Prostate gland (tissue), 2 donors: ENCODE results near the gene KAZN. TPM values are rescaled to one million over a fixed set of nuclear protein-coding genes. Genes with fewer than 3 reads are reported as not detected.

Source experiments
- DNase-seq: peaks from one replicate; pipeline ENCODE4 v3.0.0-alpha.2; 2019; ENCODE audit warnings: low spot score
- H3K27ac ChIP-seq, 2 donors: fragments of 200-600 bp; sonication (generic); 2 replicates each; pipeline ENCODE4 v1.5.1; 2017 to 2019
- H3K27me3 ChIP-seq: fragments of 200-600 bp; sonication (generic); replicated peaks from 2 replicates; pipeline ENCODE4 v1.5.1; 2019; ENCODE audit not compliant: insufficient read depth
- H3K36me3 ChIP-seq, 2 donors: fragments of 200-600 bp; sonication (generic); 1 replicate in 1 of 2; 2 replicates in 1 of 2; pipeline versions ENCODE4 v1.5.1 to v1.8.1; 2017 to 2019
- H3K4me1 ChIP-seq: fragments of 200-600 bp; sonication (generic); replicated peaks from 2 replicates; pipeline ENCODE4 v1.5.1; 2019
- H3K4me3 ChIP-seq, 2 donors: fragments of 200-600 bp; sonication (generic); 2 replicates each; pipeline ENCODE4 v1.5.1; 2017 to 2019
- H3K9me3 ChIP-seq: fragments of 200-600 bp; sonication (generic); 2 replicates; pipeline ENCODE4 v1.5.1; 2017
- CTCF ChIP-seq, 4 experiments: fragments of 200-600 bp in 2 of 4; fragments of 450-650 bp in 2 of 4; sonication (generic) in 2 of 4; IDR thresholded peaks; 1 replicate in 3 of 4; 2 replicates in 1 of 4; pipeline ENCODE4 v1.5.1; 2016 to 2019; ENCODE audit warnings: antibody characterized with exemption in 4 of 4, mild to moderate bottlenecking in 2 of 4, moderate library complexity in 2 of 4
- POLR2A ChIP-seq: fragments of 450-650 bp; IDR thresholded peaks from one replicate; pipeline ENCODE4 v1.6.1; 2016; ENCODE audit warnings: antibody characterized with exemption, mild to moderate bottlenecking
- POLR2AphosphoS5 ChIP-seq: sonication (generic); formaldehyde crosslinking; IDR thresholded peaks from one replicate; pipeline ENCODE4 v1.6.1; 2017; ENCODE audit warnings: antibody characterized with exemption
- WGBS: methylation state at CpG from one replicate; pipeline ENCODE4 v1.1.5; 2018; 5-methylcytosine and 5-hydroxymethylcytosine counted together
- intact Hi-C: fragments of 100-400 bp; cut with DNase I; formaldehyde crosslinking; loops from one replicate; pipeline ENCODE4 v1.14.2; 2022
- total RNA-seq, 2 donors: library from RNA; depleted of rRNA; stranded (reverse); fragments of >200 nt; gene quantifications; one replicate each; pipeline ENCODE4 v1.1.0, GENCODE V29; 2016

The KAZN gene
- total RNA-seq, 2 donors from 2014 or later = 8.3 to 12.7 TPM

- no peaks in the 10 kb centered on the region for H3K36me3 ChIP-seq
- no peak for DNase-seq
- H3K4me1 ChIP-seq = no peaks in the 10 kb centered on the region
- H3K9me3 ChIP-seq = no peaks in the 10 kb centered on the region
- no peak overlapping the region for H3K4me3 ChIP-seq
- no peak for TF ChIP-seq POLR2AphosphoS5
- intact Hi-C loops = no loop called here
- no peak overlapping the region for H3K27ac ChIP-seq
- H3K27me3 ChIP-seq = no peaks in the 10 kb centered on the region
- WGBS = 62% methylated on average over 16 of the region's 16 CpGs
Measured at GRCh38 chr1:14987829-14988603, 389.5 kb downstream of the KAZN start.

DNA sequence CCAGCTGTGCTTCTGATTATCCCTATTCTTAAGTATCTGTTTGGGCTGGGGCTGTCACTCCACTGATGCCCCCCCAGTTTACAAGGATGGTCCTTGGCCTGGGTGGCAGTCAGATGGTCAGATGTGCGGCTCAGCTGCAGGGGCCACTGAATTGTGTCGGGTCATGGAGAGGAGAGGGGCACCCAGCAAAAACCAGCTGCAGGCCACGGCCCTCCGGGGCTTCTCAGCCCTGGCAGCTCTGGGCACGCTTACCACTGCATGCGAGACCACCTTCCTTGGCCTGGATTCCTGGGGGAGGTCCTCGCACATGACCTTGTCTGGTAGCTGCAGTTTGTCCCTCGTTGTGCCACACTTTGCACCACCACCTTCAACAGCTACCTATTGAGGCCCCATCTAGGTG lies 390.2 kb downstream of the KAZN start:
- Histone ChIP-seq H3K4me1 (no peaks in the 10 kb centered on the region), H3K9me3 (no peaks in the 10 kb centered on the region), H3K27ac (no peak overlapping the region), H3K27me3 (no peaks in the 10 kb centered on the region), H3K36me3 (no peaks in the 10 kb centered on the region), H3K4me3 (no peak overlapping the region)
- WGBS = 88% methylated on average over 8 of the region's 8 CpGs
- no peak for DNase-seq
- intact Hi-C loops = no loop called here
- TF ChIP-seq POLR2A (no peak), CTCF (IDR thresholded peaks at IDR 0.05) (no peak), POLR2AphosphoS5 (no peak)

- Histone ChIP-seq H3K4me3 (no peak overlapping the region), H3K9me3 (no peaks in the 10 kb centered on the region), H3K27me3 (no peaks in the 10 kb centered on the region), H3K27ac (no peak overlapping the region), H3K36me3 (no peaks in the 10 kb centered on the region), H3K4me1 (no peaks in the 10 kb centered on the region)
- 94% methylated on average over 12 of the region's 12 CpGs for WGBS
- TF ChIP-seq POLR2AphosphoS5 (no peak), CTCF (IDR thresholded peaks at IDR 0.05) (no peak)
- intact Hi-C loops = no loop called here
- no peak for DNase-seq
Measured at GRCh38 chr1:14989931-14990728, 391.6 kb downstream of the KAZN start.

- intact Hi-C loops = no loop called here
- no peaks in the 10 kb centered on the region for H3K27me3 ChIP-seq
- no peaks in the 10 kb centered on the region for H3K9me3 ChIP-seq
- H3K4me3 ChIP-seq = no peak overlapping the region
- no peak overlapping the region for H3K27ac ChIP-seq
- no peak for DNase-seq
- 93% methylated on average over 13 of the region's 13 CpGs for WGBS
- no peak for TF ChIP-seq POLR2A
- no peak for TF ChIP-seq CTCF (IDR thresholded peaks at IDR 0.05)
- TF ChIP-seq POLR2AphosphoS5 = no peak
- no peaks in the 10 kb centered on the region for H3K4me1 ChIP-seq
- no peaks in the 10 kb centered on the region for H3K36me3 ChIP-seq
Measured at GRCh38 chr1:14993414-14993813, 394.9 kb downstream of the KAZN start.

DNA sequence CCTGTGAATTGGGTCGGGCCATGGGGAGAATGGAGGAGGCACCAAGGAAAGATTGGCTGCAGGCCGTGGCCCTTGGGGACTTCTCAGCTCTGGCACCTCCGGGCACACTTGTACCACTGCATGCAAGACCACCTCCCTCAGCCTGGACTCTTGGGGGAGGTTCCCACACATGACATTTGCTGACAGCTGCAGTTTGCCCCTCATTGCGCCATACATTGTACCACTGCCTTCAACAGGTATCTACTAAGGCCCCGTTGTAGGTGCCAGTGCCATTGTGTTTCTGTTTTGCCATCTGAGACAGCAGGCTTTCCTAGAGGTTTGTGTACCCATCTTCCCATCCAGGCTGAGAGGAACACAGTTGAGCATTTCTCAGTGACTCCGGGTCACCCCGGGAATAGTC lies 395.7 kb downstream of the KAZN start:
- Histone ChIP-seq H3K27ac (no peak overlapping the region), H3K27me3 (no peaks in the 10 kb centered on the region), H3K9me3 (no peaks in the 10 kb centered on the region), H3K4me3 (no peak overlapping the region), H3K36me3 (no peaks in the 10 kb centered on the region), H3K4me1 (no peaks in the 10 kb centered on the region)
- TF ChIP-seq POLR2A (no peak), CTCF (IDR thresholded peaks at IDR 0.05) (no peak), POLR2AphosphoS5 (no peak)
- intact Hi-C loops = no loop called here
- no peak for DNase-seq
- WGBS = 95% methylated on average over 7 of the region's 7 CpGs
